ENCODE measurements around the gene SLC23A1.

SLC23A1 gene

GRCh38 chr5:139383275-139383992 is at the start of gene SLC23A1:
Gene SLC23A1, minus strand, starts transcription at chr5:139383297. Its CDS starts 44 bp downstream, at chr5:139383253.
- in situ Hi-C loops (cut with MboI; ENCODE audit: low sequenced_read_pairs): no loop called here

- in situ Hi-C loops (cut with MboI; ENCODE audit: low sequenced_read_pairs): no loop called here
These were observed 48.6 kb upstream of the SLC23A1 start for GRCh38 chr5:139431706-139432105.

- in situ Hi-C loops (cut with MboI; ENCODE audit: low sequenced_read_pairs): no loop called here
These were observed 46.9 kb upstream of the SLC23A1 start for GRCh38 chr5:139430015-139430414.

- in situ Hi-C loops (cut with MboI; ENCODE audit: low sequenced_read_pairs): loop anchor here (10.0 kb wide), 1 partner anchor 88 kb away; no protein-coding TSS in a partner anchor
These were observed 43.2 kb upstream of the SLC23A1 start for GRCh38 chr5:139426203-139426885.

GRCh38 chr5:139425497-139425896 is 42.4 kb upstream of the SLC23A1 start:
- in situ Hi-C loops (cut with MboI; ENCODE audit: low sequenced_read_pairs): loop anchor here (10.0 kb wide), 1 partner anchor 89 kb away; no protein-coding TSS in a partner anchor

- in situ Hi-C loops (cut with MboI; ENCODE audit: low sequenced_read_pairs): loop anchor here (10.0 to 25.0 kb wide), 2 partner anchors 92 to 340 kb away; no protein-coding TSS in a partner anchor
These were observed 39.3 kb upstream of the SLC23A1 start for GRCh38 chr5:139422307-139422893.

- in situ Hi-C loops (cut with MboI; ENCODE audit: low sequenced_read_pairs): loop anchor here (10.0 to 25.0 kb wide), 2 partner anchors 95 to 343 kb away; no protein-coding TSS in a partner anchor
These were observed 36.4 kb upstream of the SLC23A1 start for GRCh38 chr5:139419226-139420192.

- in situ Hi-C loops (cut with MboI; ENCODE audit: low sequenced_read_pairs): loop anchor here (25.0 kb wide), 1 partner anchor 344 kb away; no protein-coding TSS in a partner anchor
These were observed 35.7 kb upstream of the SLC23A1 start for GRCh38 chr5:139418793-139419192.

- in situ Hi-C loops (cut with MboI; ENCODE audit: low sequenced_read_pairs): loop anchor here (25.0 kb wide), 1 partner anchor 345 kb away; no protein-coding TSS in a partner anchor
These were observed 34.1 kb upstream of the SLC23A1 start for GRCh38 chr5:139417214-139417613.

- in situ Hi-C loops (cut with MboI; ENCODE audit: low sequenced_read_pairs): loop anchor here (25.0 kb wide), 1 partner anchor 346 kb away; no protein-coding TSS in a partner anchor
These were observed 33.6 kb upstream of the SLC23A1 start for GRCh38 chr5:139416651-139417050.

- in situ Hi-C loops (cut with MboI; ENCODE audit: low sequenced_read_pairs): loop anchor here (25.0 kb wide), 1 partner anchor 346 kb away; no protein-coding TSS in a partner anchor
These were observed 32.8 kb upstream of the SLC23A1 start for GRCh38 chr5:139415869-139416268.

GRCh38 chr5:139415221-139415861 is 32.2 kb upstream of the SLC23A1 start:
- in situ Hi-C loops (cut with MboI; ENCODE audit: low sequenced_read_pairs): loop anchor here (25.0 kb wide), 1 partner anchor 347 kb away; no protein-coding TSS in a partner anchor

GRCh38 chr5:139414581-139415130 is 31.6 kb upstream of the SLC23A1 start:
- in situ Hi-C loops (cut with MboI; ENCODE audit: low sequenced_read_pairs): loop anchor here (25.0 kb wide), 1 partner anchor 348 kb away; no protein-coding TSS in a partner anchor

GRCh38 chr5:139413963-139414362 is 30.9 kb upstream of the SLC23A1 start:
- in situ Hi-C loops (cut with MboI; ENCODE audit: low sequenced_read_pairs): loop anchor here (25.0 kb wide), 1 partner anchor 348 kb away; no protein-coding TSS in a partner anchor

GRCh38 chr5:139413153-139413552 is 30.1 kb upstream of the SLC23A1 start:
- in situ Hi-C loops (cut with MboI; ENCODE audit: low sequenced_read_pairs): loop anchor here (25.0 kb wide), 1 partner anchor 349 kb away; no protein-coding TSS in a partner anchor

- in situ Hi-C loops (cut with MboI; ENCODE audit: low sequenced_read_pairs): loop anchor here (25.0 kb wide), 1 partner anchor 351 kb away; no protein-coding TSS in a partner anchor
These were observed 28.1 kb upstream of the SLC23A1 start for GRCh38 chr5:139410993-139411828.

GRCh38 chr5:139410121-139410992 is 27.3 kb upstream of the SLC23A1 start:
- in situ Hi-C loops (cut with MboI; ENCODE audit: low sequenced_read_pairs): loop anchor here (25.0 kb wide), 1 partner anchor 352 kb away; no protein-coding TSS in a partner anchor

All from HL-60/S4 treated with retinoic acid at 250 ng/mL for 4 days and 3 days (cell line).